Heart left ventricle (tissue), 13 donors: ENCODE data around the gene CTDP1.

Experiments
- CTCF ChIP-seq, 12 donors: fragments of 200-600 bp; sonication (generic) in 4 of 12; IDR thresholded peaks; one replicate each; pipeline versions ENCODE4 v1.5.0 to v1.8.0; 2018 to 2022; ENCODE audit warnings: antibody characterized with exemption in 12 of 12, mild to moderate bottlenecking in 5 of 12
- POLR2A ChIP-seq, 2 donors: fragments of 450-650 bp; IDR thresholded peaks; one replicate each; pipeline ENCODE4 v1.6.1; 2017; ENCODE audit warnings: antibody characterized with exemption in 2 of 2, mild to moderate bottlenecking in 2 of 2, moderate library complexity in 2 of 2
- donor health status: ischemic (EF 13 %, LVEDD 7.1; RV severe dilation, severe dysfunction).
- donor health status: DM: no; HTN: yes; CAD: no.
- donor health status: DM: no; HTN: no; CAD: no.
- donor health status: ischemic (EF 25% LVEDD 6.9; RV normal size, moderate dysfunction).
- donor health status: ischemic (EF 25% LVEDD 5.7; RV mildly dilated, moderate dysfunction).
- donor health status: ischemic (EF 35%, LVEDD 5.7; RV mildly dilated, moderate dysfunction).
- donor health status: nonischemic (EF 11% LVEDD 7.7; RV severe dilation, severe dysfunction).
- donor health status: DM: yes; HTN: yes; CAD: no.
- donor health status: PGD.
- donor health status: ischemic (EF 29% LVEDD 5.4; RV normal size, mild dysfunction).
- donor health status: nonischemic (EF 23%, LVEDD 6.1; RV moderate dilation, normal function).

GRCh38 chr18:79684283-79684631, 4.7 kb downstream of the CTDP1 start:
- TF ChIP-seq CTCF (IDR thresholded peaks at IDR 0.05): no peak
- no peak for TF ChIP-seq POLR2A (IDR thresholded peaks at IDR 0.05)
